C4-2B (cell line): Measurements from ENCODE around the gene SPOCK3.

Source experiments
- H3K27ac ChIP-seq: fragments of 450-650 bp; 2 replicates; pipeline ENCODE4 v1.5.1; 2017
- ZFX ChIP-seq: fragments of 450-650 bp; IDR thresholded peaks from 2 replicates; pipeline ENCODE4 v1.6.1; 2017
- TF ChIP-seq, protein P1 (sequence below): fragments of 450-650 bp; conservative IDR thresholded peaks from 2 replicates; pipeline ENCODE4 v1.5.1; 2017; ENCODE audit warnings: mild to moderate bottlenecking

SPOCK3 gene

DNA sequence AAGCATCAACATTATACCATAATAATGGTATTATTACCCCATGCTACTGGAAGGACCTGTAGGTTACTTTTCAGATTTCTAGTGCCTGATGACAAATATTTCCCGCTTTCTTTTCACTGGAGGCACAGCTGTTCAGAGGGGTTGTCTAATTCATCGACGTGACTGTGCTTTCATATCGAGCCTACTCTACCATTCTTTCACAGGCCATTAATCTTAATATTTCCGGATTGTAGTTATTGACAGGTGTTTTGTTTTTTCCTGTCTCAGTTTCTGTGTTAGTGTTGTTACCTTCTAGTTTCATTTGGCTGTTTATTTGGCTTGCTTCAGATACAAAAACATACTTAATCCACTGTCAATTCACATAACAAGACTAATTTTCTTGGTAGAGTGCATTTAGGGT, 330.9 kb downstream of the SPOCK3 start:
- H3K27ac ChIP-seq, result no peak overlapping the region
- TF ChIP-seq, protein P1, sequence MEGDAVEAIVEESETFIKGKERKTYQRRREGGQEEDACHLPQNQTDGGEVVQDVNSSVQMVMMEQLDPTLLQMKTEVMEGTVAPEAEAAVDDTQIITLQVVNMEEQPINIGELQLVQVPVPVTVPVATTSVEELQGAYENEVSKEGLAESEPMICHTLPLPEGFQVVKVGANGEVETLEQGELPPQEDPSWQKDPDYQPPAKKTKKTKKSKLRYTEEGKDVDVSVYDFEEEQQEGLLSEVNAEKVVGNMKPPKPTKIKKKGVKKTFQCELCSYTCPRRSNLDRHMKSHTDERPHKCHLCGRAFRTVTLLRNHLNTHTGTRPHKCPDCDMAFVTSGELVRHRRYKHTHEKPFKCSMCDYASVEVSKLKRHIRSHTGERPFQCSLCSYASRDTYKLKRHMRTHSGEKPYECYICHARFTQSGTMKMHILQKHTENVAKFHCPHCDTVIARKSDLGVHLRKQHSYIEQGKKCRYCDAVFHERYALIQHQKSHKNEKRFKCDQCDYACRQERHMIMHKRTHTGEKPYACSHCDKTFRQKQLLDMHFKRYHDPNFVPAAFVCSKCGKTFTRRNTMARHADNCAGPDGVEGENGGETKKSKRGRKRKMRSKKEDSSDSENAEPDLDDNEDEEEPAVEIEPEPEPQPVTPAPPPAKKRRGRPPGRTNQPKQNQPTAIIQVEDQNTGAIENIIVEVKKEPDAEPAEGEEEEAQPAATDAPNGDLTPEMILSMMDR, result no peak
- no peak for TF ChIP-seq ZFX

DNA sequence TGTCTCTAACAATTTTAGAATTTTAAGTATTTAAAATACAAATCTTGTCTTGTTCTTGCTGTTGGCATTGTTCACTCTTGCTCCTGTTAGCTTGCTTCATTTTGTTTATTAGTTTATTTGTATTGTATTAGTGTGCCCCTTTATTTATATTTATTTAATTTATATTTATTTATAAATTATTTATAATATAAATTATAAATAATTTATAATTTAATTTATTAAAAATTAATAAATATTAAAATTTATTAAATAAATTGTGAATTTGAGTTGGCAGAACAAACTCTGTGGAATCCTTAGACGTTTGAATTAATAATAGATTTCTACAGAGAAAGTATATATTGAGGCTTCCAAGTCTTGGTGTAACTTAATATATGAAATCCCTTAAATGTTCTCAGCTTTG, 331.4 kb downstream of the SPOCK3 start:
- TF ChIP-seq, protein P1, result no peak
- no peak for TF ChIP-seq ZFX
- no peak overlapping the region for H3K27ac ChIP-seq

DNA sequence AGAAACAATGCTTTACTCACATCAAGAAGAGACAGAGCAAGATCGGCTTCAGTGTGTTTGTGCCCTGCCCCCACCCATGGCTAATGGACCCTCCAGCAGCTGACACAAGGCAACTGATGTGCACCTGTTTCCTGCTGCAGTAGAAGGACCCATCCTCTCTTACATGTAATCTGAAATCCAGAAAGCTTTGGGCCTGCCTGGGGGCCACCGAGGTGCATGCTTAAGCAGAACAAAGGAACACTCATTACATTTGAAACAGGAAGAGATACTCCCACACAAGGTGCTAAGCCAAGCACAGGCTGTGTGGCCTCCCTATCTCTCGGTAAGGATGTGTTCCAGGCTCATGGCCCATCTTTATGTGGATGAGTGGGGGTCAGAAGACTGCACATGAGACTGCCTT, 338.0 kb downstream of the SPOCK3 start:
- no peak overlapping the region for H3K27ac ChIP-seq
- TF ChIP-seq, protein P1, result no peak
- TF ChIP-seq ZFX, result no peak

DNA sequence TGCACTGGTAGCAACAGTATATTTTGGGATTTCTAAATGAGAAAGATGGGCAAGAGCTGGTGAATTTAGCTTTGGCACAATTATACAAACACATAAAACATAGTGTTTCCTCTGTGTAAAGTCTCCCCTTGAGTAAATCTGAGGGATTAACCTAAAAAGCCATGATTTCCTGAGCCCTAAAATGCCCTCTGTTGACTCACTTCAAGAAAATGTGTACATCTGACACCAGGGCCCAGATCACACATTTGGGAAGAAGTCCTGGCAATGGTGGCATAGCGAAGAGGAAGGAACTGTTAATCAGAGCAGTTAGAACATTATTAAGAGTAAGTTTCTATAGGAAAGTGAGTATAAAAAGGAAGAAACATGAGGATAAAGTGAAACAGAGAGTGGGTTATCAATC, 338.5 kb downstream of the SPOCK3 start:
- H3K27ac ChIP-seq, result no peak overlapping the region
- TF ChIP-seq, protein P1, result no peak
- no peak for TF ChIP-seq ZFX

DNA sequence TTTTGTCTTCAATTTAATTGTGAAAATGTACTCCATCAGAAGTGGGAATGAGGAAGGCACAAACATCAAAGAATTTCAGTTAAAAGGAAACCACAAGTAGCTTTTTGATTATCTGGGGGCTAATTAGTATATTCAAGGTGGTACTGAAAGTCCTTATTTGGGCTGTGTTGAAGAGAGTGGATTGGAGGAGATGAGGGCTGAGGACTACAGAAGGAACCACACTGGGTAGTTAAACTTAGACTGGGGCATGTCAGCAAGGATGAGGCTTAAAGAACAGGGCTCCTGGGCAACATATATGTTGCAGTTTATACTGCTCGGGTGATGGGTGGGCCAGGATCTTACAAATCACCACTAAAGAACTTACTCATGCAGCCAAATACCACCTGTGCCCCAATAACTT, 346.8 kb downstream of the SPOCK3 start:
- no peak for TF ChIP-seq ZFX
- TF ChIP-seq, protein P1, result no peak
- no peak overlapping the region for H3K27ac ChIP-seq

DNA sequence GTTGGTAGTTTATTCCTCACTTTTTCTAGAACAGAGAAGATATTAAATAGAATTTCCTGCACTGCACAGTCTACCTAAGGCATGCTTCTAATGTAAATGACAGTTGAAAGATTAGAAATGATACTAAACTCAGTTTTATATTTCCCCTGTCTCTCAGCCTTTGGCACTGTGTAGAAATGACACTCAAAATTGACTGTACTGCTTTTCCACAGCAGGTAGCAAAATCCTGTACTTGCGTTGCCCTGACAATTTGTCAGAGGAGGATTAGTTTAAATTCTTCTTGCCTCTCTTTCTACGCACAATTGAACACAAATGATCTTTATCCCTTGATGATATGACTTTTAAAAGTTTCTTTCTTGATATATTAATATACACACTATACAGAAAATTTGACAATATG, 347.6 kb downstream of the SPOCK3 start:
- H3K27ac ChIP-seq, result no peak overlapping the region
- no peak for TF ChIP-seq ZFX
- TF ChIP-seq, protein P1, result no peak

DNA sequence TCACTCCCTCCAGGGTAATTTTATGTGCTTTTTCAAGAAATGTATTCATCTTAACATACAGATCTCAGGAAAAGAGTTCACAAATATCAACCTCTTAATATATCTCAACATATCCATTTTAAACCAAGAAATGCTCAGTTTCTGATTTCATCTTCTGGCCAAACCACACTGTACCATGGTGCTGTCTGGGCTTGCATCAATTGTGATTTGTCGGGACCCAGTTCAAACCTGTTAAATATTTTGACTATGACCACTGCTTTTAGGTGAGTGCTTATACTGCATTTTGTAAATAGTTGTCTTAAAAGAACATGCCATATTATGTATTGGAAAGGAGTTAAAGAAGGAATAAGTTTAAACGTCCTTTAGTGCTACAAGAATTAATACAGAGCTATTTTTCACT, 352.1 kb downstream of the SPOCK3 start:
- H3K27ac ChIP-seq, result no peak overlapping the region
- TF ChIP-seq ZFX, result no peak
- TF ChIP-seq, protein P1, result no peak
